ENCODE measurements around the gene MAB21L4. TPM values are rescaled to one million over a fixed set of nuclear protein-coding genes. Genes with fewer than 3 reads are reported as not detected.

The MAB21L4 gene
- total RNA-seq, 1 experiment from 2014 or later: 69.9 TPM

DNA sequence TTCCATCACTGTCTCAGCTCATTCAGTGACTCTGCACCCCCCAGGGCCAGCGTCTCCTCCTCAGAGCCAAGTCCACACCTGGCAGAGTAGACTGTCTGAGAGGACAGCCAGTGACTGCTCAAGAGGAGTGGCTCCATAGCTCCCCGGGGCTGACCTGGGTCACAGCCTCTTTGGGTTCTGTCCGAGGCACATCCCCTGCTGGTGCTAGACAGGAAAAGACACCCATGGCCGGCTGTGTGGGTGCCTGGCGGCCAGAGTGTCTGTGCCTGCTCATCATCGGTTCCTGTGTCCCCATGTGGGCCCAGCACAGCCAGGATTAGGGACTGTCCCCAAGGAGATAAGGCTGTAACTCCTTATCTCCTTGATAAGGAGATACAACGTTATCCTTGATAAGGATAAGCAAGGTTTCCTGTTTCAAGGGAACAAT is 6.7 kb upstream of the MAB21L4 start:
- Histone ChIP-seq H3K4me3 (ENCODE audit: low read depth, low read length) (no peak overlapping the region), H3K4me1 (peaks cover 25% of the 10 kb centered on the region), H3K27me3 (replicated peaks; ENCODE audit: control insufficient read depth, insufficient read depth, low read length) (no peaks in the 10 kb centered on the region), H3K36me3 (ENCODE audit: control insufficient read depth, insufficient read depth, low read length) (no peaks in the 10 kb centered on the region), H3K9me3 (no peaks in the 10 kb centered on the region)
- Mint-ChIP-seq H3K4me3 (ENCODE audit: unreplicated experiment) (no peak overlapping the region), H3K9me3 (ENCODE audit: unreplicated experiment) (no peaks in the 10 kb centered on the region), H3K27me3 (ENCODE audit: insufficient read depth, unreplicated experiment) (no peaks in the 10 kb centered on the region), H3K27ac (ENCODE audit: unreplicated experiment) (peak overlapping the region; percentile 63), H3K4me1 (ENCODE audit: low read depth, unreplicated experiment) (peaks cover 21% of the 10 kb centered on the region), H3K36me3 (ENCODE audit: insufficient read depth, unreplicated experiment) (peaks cover 15% of the 10 kb centered on the region)
- ChIA-PET POLR2A (no interaction called here), CTCF (interaction anchor here (1.0 to 1.4 kb wide), 4 partner anchors 12 to 247 kb away, joined by 3 to 6 read pairs (median 3); partner anchors contain the start of gene PASK)
- TF ChIP-seq, protein P1, sequence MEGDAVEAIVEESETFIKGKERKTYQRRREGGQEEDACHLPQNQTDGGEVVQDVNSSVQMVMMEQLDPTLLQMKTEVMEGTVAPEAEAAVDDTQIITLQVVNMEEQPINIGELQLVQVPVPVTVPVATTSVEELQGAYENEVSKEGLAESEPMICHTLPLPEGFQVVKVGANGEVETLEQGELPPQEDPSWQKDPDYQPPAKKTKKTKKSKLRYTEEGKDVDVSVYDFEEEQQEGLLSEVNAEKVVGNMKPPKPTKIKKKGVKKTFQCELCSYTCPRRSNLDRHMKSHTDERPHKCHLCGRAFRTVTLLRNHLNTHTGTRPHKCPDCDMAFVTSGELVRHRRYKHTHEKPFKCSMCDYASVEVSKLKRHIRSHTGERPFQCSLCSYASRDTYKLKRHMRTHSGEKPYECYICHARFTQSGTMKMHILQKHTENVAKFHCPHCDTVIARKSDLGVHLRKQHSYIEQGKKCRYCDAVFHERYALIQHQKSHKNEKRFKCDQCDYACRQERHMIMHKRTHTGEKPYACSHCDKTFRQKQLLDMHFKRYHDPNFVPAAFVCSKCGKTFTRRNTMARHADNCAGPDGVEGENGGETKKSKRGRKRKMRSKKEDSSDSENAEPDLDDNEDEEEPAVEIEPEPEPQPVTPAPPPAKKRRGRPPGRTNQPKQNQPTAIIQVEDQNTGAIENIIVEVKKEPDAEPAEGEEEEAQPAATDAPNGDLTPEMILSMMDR (IDR thresholded peaks at IDR 0.05; ENCODE audit: insufficient read depth in 1 of 2, low read depth in 1 of 2, low read length in 1 of 2, severe bottlenecking in 1 of 2, unreplicated experiment in 1 of 2): no peak
- intact Hi-C loops (cut with micrococcal nuclease; ENCODE audit: unreplicated experiment): loop anchor here (2.0 kb wide), 1 partner anchor 46 kb away; no protein-coding TSS in a partner anchor
- BruUV-seq (replicated peaks): no TSS peak
- DNase-seq: peak; percentile 74 to 84

DNA sequence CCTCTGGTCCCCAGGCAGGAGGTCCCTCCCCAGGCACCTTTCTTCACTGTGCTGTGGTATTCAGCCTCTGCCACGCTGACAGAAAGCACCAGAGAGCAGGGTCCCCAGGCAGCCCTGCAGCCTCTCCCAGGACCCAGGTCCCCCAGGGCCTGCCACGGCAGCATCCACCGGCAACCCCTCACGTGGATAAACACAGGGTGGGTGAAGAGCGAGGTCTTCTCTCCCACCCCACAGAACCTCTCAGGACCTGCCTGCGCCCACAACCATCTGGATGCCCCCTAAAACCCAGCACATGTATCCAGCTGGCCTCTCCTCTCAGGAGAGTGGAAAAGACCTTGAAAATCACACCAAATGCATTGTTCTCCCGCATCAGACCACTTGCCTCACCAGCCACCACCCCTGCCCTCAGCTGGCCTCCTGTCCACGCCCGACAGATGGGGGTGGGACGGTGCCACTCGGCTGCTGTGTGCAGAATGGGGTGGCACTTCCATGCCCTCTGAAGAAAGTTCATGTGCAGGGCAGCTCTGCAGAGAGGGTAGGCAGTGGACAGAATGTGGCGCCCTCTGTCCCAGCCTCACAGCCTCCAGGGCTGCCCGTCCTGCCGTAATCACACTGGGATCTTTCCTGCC is 6.1 kb upstream of the MAB21L4 start:
- H3K27ac Mint-ChIP-seq (ENCODE audit: unreplicated experiment): peak overlapping the region; percentile 63
- H3K4me1 ChIP-seq: peaks cover 31% of the 10 kb centered on the region
- POLR2A ChIA-PET: no interaction called here

DNA sequence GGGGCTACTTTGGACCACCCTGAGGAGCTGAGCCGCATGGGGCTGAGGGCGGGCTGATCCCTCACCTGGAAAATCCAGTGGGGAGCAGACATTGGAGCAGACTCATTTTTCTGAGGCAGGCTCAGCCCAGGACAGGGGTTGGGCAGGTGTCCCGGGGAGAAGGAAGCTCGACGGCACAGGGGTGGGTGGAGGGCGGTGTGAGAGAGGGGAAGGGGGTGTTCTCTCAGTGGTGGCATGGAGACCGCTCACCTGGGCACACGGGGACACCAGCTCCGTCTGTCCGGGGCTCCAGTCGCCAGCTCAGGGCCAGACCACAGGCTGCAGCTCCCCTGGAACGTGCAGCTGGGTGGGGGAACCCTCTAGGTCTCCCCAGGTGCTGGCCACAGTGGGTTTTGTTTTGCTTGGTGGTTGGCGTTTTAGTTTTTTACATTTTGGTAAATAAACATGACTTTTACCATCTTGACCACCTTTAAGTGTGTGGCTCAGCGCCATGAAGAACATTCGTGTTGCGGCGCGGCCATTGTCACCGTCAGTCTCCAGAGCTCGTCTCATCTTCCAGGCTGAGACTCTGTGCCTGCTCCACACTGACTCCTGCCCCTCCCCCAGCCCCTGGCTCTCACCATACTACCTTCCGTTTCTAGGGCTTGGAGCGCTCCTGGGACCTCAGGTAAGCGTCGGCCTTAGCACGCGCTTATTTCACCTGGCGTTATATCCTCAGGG is 4.3 kb upstream of the MAB21L4 start:
- Histone ChIP-seq H3K4me3 (ENCODE audit: low read depth, low read length) (no peak overlapping the region), H3K4me1 (peaks cover 34% of the 10 kb centered on the region), H3K9me3 (no peaks in the 10 kb centered on the region), H3K27me3 (replicated peaks; ENCODE audit: control insufficient read depth, insufficient read depth, low read length) (no peaks in the 10 kb centered on the region), H3K36me3 (ENCODE audit: control insufficient read depth, insufficient read depth, low read length) (no peaks in the 10 kb centered on the region)
- H3K4me3 Mint-ChIP-seq (ENCODE audit: unreplicated experiment): no peak overlapping the region
- no peaks in the 10 kb centered on the region for H3K27me3 Mint-ChIP-seq (ENCODE audit: insufficient read depth, unreplicated experiment)
- H3K9me3 Mint-ChIP-seq (ENCODE audit: unreplicated experiment): no peaks in the 10 kb centered on the region
- TF ChIP-seq, protein P1 (IDR thresholded peaks at IDR 0.05; ENCODE audit: insufficient read depth in 1 of 2, low read depth in 1 of 2, low read length in 1 of 2, severe bottlenecking in 1 of 2, unreplicated experiment in 1 of 2): no peak
- H3K27ac Mint-ChIP-seq (ENCODE audit: unreplicated experiment): no peak overlapping the region
- no TSS peak for BruUV-seq (replicated peaks)
- peaks cover 15% of the 10 kb centered on the region for H3K36me3 Mint-ChIP-seq (ENCODE audit: insufficient read depth, unreplicated experiment)
- POLR2A ChIA-PET: no interaction called here
- DNase-seq: no peak
- CTCF ChIA-PET: no interaction called here
- intact Hi-C loops (cut with micrococcal nuclease; ENCODE audit: unreplicated experiment): no loop called here
- peaks cover 27% of the 10 kb centered on the region for H3K4me1 Mint-ChIP-seq (ENCODE audit: low read depth, unreplicated experiment)

More for the DNA sequence above, 6.1 kb upstream of the MAB21L4 start:
- DNase-seq: no peak
- CTCF ChIA-PET: interaction anchor here (1.0 to 1.4 kb wide), 4 partner anchors 12 to 248 kb away, joined by 3 to 6 read pairs (median 3); partner anchors contain the start of gene PASK
- no peak overlapping the region for H3K4me3 Mint-ChIP-seq (ENCODE audit: unreplicated experiment)
- intact Hi-C loops (cut with micrococcal nuclease; ENCODE audit: unreplicated experiment): loop anchor here (2.0 kb wide), 1 partner anchor 45 kb away; no protein-coding TSS in a partner anchor
- no peaks in the 10 kb centered on the region for H3K27me3 Mint-ChIP-seq (ENCODE audit: insufficient read depth, unreplicated experiment)
- BruUV-seq (replicated peaks): no TSS peak
- TF ChIP-seq, protein P1 (IDR thresholded peaks at IDR 0.05; ENCODE audit: insufficient read depth in 1 of 2, low read depth in 1 of 2, low read length in 1 of 2, severe bottlenecking in 1 of 2, unreplicated experiment in 1 of 2): no peak
- Histone ChIP-seq H3K4me3 (ENCODE audit: low read depth, low read length) (no peak overlapping the region), H3K36me3 (ENCODE audit: control insufficient read depth, insufficient read depth, low read length) (no peaks in the 10 kb centered on the region), H3K9me3 (no peaks in the 10 kb centered on the region), H3K27me3 (replicated peaks; ENCODE audit: control insufficient read depth, insufficient read depth, low read length) (no peaks in the 10 kb centered on the region)
- H3K9me3 Mint-ChIP-seq (ENCODE audit: unreplicated experiment): no peaks in the 10 kb centered on the region
- H3K4me1 Mint-ChIP-seq (ENCODE audit: low read depth, unreplicated experiment): peaks cover 26% of the 10 kb centered on the region
- peaks cover 15% of the 10 kb centered on the region for H3K36me3 Mint-ChIP-seq (ENCODE audit: insufficient read depth, unreplicated experiment)

Measured in Caco-2 (cell line).